Bronchial epithelial cell (primary cell): ENCODE data around the gene GHDC. TPM values are rescaled to one million over a fixed set of nuclear protein-coding genes. Genes with fewer than 3 reads are reported as not detected.
"Not testable (repeated sequence)": the region's sequence is repeated elsewhere in the genome, so short reads cannot be mapped to it uniquely, and the experiment has no call there.

Experiments
- DNase-seq: peaks from one replicate; pipeline ENCODE4 v3.0.0-alpha.2; 2010; ENCODE audit warnings: low read depth
- FAIRE-seq: peaks from 2 replicates; lab custom pipeline; 2011; peaks lifted over from hg19 to GRCh38; lab: Jason Lieb, UNC
- H3K27me3 ChIP-seq: 2 replicates; pipeline ENCODE4 v1.5.1; 2011; ENCODE audit warnings: low read length; ENCODE audit not compliant: control insufficient read depth, insufficient read depth
- H3K36me3 ChIP-seq: 2 replicates; pipeline ENCODE4 v1.5.1; 2011; ENCODE audit warnings: low read length; ENCODE audit not compliant: control insufficient read depth, insufficient read depth
- H3K4me3 ChIP-seq: 2 replicates; pipeline ENCODE4 v1.5.1; 2011; ENCODE audit warnings: mild to moderate bottlenecking, low read depth, low read length, control low read depth
- CTCF ChIP-seq: IDR thresholded peaks from 2 replicates; pipeline ENCODE4 v1.5.1; 2011; ENCODE audit warnings: mild to moderate bottlenecking, moderate library complexity, low read length, control low read depth, inconsistent platforms; ENCODE audit not compliant: insufficient read depth, severe bottlenecking
- total RNA-seq: library from RNA; depleted of rRNA; stranded (reverse); fragments of >200 nt; gene quantifications from 2 replicates; pipeline ENCODE4 v1.2.1, GENCODE V29; 2014

Gene GHDC
- total RNA-seq, 1 donor from 2014 or later, result 6.8 TPM

GRCh38 chr17:42142371-42142896 is 51.9 kb downstream of the GHDC start:
- FAIRE-seq (no peak), DNase-seq (no peak)
- H3K36me3 ChIP-seq, result peaks cover 19% of the 10 kb centered on the region
- TF ChIP-seq CTCF, result no peak
- no peak overlapping the region for H3K4me3 ChIP-seq
- no peaks in the 10 kb centered on the region for H3K27me3 ChIP-seq

- FAIRE-seq, result no peak
- no peak for DNase-seq
- Histone ChIP-seq H3K36me3 (peaks cover 14% of the 10 kb centered on the region), H3K27me3 (no peaks in the 10 kb centered on the region), H3K4me3 (no peak overlapping the region)
- no peak for TF ChIP-seq CTCF
Observed at GRCh38 chr17:42141382-42141781, 52.9 kb downstream of the GHDC start.

GRCh38 chr17:42140690-42141089 is 53.6 kb downstream of the GHDC start:
- peaks cover 14% of the 10 kb centered on the region for H3K36me3 ChIP-seq
- not testable (repeated sequence) for H3K4me3 ChIP-seq, H3K27me3 ChIP-seq, FAIRE-seq, DNase-seq

Other genes with a start within 250 kb of the GHDC start
- gene CNP, start 227.7 kb downstream of the GHDC start, total RNA-seq, result 16.3 and 32.4 TPM in 2 replicates
- 47.7 and 77.2 TPM in 2 replicates for gene DNAJC7, start 177.1 kb downstream of the GHDC start, total RNA-seq
- gene NKIRAS2, start 174.4 kb downstream of the GHDC start, total RNA-seq, result 13.7 and 31.1 TPM in 2 replicates
- gene C17orf113, start 143.9 kb downstream of the GHDC start, total RNA-seq, result 0.26 and 0.64 TPM in 2 replicates
- under 0.01 and 0.26 TPM in 2 replicates for gene ZNF385C, start 96.0 kb downstream of the GHDC start, total RNA-seq
- 4.4 and 5.0 TPM in 2 replicates for gene DHX58, start 81.8 kb downstream of the GHDC start, total RNA-seq
- gene KAT2A, start 73.1 kb downstream of the GHDC start, total RNA-seq, result 5.6 and 10.3 TPM in 2 replicates
- gene HSPB9, start 71.7 kb downstream of the GHDC start, total RNA-seq, result not detected in 2 replicates
- gene RAB5C, start 39.5 kb downstream of the GHDC start, total RNA-seq, result 52.1 and 63.9 TPM in 2 replicates
- gene KCNH4, start 13.4 kb downstream of the GHDC start, total RNA-seq, result not detected in 2 replicates
- not detected in 2 replicates for gene HCRT, start 9.0 kb downstream of the GHDC start, total RNA-seq
- 11.6 and 12.2 TPM in 2 replicates for gene STAT5B, start 81.9 kb upstream of the GHDC start, total RNA-seq
- gene STAT5A, start 94.0 kb upstream of the GHDC start, total RNA-seq, result 1.3 TPM in 2 replicates
- gene STAT3, start 193.9 kb upstream of the GHDC start, total RNA-seq, result 40.0 and 56.6 TPM in 2 replicates
- gene CAVIN1, start 228.8 kb upstream of the GHDC start, total RNA-seq, result 126 and 159 TPM in 2 replicates